GM21723 (cell line): Measurements from ENCODE around the gene TTLL6.

Experiments
- ATAC-seq: cut with Tn5 transposase; IDR thresholded peaks from one replicate; pipeline ENCODE4 v1.9.1; 2021; ENCODE audit warnings: mild to moderate bottlenecking, moderate library complexity; ENCODE audit not compliant: unreplicated experiment

The TTLL6 gene

GRCh38 chr17:48738803-48739526 is 78.1 kb downstream of the TTLL6 start:
- ATAC-seq: no peak

DNA sequence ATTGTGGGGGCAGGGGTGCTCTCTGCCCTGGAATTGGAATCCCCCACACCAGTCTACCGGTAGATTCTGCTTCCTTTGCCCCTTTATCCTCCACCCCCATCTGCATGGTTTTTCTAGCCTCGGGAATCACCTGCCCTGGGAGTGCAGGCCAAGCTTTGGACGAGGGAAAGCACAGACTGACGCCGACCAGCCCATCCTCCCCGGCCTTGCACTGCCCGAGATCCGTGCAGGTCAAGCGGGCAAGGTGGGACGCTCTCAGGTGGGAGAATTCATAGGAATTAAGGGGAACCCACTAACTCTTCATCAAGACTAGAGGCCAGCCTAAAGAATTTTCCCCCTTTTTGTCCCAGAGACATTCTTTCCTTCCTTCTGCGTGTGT is 78.6 kb downstream of the TTLL6 start:
- no peak for ATAC-seq

- ATAC-seq: no peak
These were observed 79.5 kb downstream of the TTLL6 start for GRCh38 chr17:48737330-48738043.

DNA sequence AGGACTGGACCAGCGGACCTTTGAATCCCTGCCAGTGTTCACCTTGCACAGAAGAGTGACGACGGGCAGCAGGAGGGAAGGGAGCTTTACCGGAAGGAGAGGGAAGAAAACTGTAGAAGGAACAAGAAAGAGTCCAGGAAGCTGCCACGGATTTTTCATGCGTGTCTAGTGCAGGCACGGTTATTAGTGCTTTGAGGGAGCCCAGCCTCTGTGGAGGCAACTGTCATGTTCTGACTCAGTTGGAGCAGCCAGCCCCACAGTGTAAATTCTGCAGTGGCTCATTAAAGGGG is 82.0 kb downstream of the TTLL6 start:
- ATAC-seq: no peak

DNA sequence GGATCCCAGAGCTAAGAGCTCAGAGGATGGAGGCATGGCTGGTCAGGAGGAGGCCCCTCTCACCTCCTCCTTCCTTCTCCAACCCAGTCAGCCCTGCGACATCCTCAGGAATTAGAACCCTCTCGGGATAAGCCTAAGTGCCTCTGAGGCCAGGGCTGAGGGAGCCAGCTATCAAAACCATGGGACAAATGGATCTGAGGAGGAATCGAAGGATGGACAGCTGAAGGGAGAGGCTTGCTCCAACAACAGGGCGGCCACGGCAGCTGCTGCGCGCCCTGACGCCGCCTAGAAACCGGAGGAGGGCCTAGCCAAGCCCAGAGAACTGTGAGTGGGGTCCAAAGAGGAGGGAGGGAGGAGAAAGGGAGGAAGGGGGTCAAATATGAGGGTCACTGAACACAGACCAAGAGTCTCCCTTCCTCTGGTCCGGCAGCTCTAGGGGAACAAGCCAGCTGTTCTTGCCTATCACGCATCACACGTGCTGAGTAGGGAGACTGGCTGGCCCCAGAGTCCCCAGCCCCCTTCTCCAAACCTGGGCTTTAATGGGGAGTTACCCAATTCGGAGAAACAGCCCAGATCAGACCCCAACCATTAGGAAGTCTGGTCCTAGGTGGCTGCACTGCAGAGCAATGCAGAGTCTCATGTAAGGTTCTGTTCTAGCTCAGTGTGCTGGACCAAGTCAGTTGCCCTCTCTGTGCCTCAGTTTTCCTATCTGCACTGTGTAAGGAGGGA is 82.5 kb downstream of the TTLL6 start:
- ATAC-seq: no peak

GRCh38 chr17:48733632-48734328 is 83.2 kb downstream of the TTLL6 start:
- ATAC-seq: no peak

DNA sequence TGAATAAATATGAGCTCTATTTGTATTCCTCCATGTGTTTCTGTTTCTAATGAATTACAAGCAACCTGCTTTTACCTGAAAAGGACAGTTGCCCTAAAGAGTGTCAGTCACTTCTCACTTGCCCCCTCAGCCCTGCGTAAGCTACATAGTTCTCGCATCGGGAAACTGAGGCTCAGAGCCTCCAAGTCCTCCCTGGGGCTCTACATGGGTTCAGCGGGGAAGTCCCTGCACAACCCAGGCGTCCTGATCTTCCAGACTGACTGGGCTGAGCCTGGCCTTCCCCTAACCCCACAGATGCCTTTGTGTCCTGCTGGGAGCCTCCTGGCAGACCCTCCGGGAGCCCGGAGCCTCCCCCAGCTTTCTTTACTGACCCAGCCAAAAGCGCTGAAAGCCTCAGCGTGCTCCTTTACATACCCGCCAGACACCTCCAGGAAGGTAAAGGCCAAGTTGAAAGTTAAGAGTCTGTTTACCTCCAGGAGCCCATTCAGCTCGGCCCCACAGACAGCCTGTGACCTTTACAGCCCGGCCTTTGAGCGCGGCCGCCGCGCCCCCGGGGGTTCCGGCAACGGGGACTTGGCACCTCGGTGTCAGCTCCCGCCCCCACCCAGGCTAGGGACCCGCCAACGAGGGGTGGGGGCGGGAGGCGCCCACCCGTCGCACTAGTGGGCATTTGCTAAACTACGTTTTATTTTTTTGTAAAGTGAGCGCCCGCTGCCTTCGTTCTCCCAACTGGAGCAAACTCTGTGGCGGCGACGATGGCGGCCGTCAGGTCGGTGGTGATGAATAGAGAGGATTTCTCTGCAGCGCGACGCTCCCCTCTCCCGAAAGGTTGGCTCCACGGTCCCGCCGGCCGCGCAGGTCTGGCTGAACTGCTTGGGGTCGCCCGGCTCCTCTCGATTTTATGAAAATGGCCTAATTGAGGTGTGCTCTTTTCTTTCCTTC is 84.1 kb downstream of the TTLL6 start:
- ATAC-seq: no peak

DNA sequence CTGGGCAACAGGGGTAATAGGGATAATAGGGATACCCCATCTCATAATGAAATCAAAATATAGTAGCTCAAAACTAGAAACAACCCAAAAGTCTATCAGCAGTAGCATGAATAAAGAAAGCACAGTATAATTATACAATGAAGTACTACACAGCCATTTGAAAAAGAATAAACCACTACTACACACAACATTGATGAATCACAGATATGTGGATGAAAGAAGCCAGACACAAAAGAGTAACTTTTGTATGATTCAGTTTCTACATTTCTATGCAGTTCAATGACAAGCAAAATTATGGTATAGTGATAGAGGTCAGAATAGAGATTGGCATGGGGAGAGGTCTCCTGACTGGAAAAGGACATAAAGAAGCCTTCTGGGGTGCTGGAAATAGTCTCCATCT is 85.7 kb downstream of the TTLL6 start:
- no peak for ATAC-seq

- ATAC-seq: no peak
These were observed 86.8 kb downstream of the TTLL6 start for GRCh38 chr17:48730240-48730550.

DNA sequence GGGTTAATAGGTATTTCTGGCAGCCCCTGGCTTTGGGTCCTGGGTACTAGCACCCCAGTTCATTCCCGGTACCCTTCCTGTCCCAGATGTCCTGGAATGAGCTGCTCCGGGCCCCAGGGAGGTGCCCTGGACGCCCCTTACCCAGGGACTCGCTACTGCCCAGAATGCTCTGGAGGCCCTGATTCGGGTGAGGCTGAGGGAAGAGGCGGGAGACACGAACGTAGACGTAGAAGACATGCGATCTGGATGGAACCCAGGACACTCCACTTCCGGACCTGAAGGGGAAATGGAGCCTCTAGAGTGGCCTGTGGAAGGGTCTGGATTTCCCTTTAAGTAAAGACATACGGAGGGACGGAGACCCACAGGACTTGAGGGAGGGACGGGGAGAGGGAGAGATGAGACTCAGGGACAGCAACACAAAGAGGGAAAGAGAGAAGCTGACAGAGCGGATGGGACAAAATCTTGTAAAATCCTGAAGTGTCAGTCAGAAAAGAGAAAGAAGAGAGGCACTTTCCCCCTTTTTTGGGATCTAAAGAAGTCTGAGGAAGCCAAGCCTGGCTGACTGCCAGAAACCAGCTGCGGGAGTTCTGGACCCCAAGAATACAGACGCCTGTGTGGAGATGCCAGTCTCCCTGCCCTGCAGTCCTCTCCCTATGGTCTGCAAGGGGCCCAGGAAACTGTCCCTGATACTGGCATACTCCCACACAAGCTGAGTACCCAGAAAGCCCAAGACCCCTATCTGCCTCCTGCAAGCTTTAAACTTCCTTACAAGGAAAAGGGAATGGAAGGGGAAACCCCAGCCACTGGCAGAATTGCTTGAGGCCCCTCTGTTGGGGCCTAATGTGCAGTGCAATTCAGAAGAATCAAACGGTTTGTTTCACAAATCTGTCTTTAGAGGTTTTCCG is 87.4 kb downstream of the TTLL6 start:
- no peak for ATAC-seq

DNA sequence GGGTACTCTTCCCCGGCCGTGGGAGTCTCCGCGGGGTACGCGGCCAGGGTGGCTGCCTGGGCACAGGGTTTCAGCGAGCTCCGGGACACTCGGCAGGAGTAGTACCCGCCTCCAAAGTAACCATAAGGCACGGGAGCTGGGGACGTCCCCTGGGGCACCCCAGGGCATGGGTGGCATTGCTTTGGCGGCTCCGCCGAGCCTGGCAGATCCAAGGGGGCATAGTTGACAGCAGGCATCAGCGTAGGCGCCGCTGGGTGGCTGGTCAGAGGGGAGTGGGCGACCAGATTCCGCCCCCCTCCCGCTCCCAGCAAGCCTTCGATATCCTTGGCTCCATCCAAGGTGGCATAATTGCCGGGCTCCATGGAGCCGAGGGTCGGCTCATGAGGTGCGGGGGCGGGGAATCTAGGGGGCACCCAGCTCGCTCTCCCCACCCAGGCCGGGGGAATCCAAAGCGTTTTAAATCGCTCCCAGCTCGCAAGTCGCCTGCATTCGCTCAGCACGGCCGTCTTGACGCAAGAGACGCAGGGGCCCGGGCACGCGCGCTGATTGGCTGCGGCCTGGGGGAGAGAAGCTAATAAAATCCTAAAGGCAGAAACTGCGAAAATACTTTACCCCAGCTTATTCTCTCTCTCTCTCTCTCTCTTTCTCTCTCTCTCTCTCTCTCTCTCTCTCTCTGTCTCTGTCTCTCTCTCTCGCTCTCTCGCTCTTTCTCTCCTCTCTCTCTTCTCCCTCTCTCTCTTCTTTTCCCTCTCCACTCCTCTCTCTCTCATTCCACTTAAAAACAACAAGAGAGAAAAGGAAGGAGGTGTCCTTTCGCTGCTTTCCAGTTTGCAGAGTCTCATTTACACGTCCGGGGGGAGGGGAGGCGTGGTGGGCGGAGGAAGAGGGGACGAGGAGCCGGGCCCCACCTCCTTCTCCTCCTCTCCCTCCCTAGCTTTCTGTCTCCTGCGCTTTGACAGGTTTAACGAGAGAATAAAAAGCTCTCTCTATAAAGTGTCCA is 88.5 kb downstream of the TTLL6 start, which contains the start of gene HOXB13:
Gene HOXB13, minus strand, starts transcription at position 519 of the 1,000 bp plus-strand sequence. Its CDS starts 157 bp downstream, at position 362.
- ATAC-seq: no peak

DNA sequence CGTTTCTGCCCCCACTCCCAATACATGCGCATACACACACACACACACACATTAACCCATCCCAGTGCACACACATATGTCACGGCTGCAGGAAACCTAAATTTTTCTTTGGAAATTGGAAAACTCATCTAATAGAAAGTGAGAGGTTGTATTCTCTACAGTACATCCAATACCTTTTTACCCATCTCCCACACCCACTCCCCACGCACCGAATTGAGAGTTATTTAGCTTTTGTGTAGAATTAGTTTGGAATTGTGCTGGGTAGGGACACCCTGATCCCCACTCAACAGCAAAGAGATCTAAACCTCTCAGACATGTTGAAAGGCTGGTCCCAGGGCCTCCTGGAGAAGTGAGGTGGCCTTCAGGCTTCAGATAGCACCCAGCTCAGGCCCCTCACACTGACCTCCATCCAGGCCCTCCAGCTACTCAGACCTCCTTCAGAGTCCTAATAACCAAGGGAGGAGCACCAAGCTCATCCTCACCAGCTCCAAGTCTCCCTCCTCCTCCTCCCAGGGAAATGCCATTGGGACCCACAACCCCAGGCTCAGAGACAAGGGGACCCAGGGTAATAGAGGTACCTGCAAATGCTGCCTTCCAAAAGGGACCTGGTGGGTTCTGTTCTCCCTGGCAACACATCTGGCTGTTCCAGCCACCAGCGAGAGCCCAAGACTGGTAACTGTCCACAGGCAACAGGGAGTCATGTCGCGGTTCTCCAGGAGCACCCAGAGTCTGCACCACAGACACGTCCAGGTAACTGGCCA is 89.4 kb downstream of the TTLL6 start:
- ATAC-seq: no peak

DNA sequence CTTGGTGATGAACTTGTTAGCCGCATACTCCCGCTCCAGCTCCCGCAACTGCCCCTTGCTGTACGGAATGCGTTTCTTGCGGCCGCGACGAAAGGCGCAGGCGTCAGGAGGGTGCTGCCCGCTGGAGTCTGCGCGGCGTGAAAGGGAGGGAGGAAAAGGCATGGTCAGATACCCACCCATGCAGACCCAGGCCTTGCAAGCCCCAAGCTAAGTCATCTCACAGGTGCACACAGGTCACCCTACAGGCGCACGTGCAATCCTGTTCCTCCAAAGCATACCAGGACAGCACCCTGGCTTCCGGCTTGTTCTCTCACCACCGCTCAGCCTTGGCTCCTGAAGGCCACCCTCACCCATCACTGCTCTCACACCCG is 90.1 kb downstream of the TTLL6 start:
- no peak for ATAC-seq

DNA sequence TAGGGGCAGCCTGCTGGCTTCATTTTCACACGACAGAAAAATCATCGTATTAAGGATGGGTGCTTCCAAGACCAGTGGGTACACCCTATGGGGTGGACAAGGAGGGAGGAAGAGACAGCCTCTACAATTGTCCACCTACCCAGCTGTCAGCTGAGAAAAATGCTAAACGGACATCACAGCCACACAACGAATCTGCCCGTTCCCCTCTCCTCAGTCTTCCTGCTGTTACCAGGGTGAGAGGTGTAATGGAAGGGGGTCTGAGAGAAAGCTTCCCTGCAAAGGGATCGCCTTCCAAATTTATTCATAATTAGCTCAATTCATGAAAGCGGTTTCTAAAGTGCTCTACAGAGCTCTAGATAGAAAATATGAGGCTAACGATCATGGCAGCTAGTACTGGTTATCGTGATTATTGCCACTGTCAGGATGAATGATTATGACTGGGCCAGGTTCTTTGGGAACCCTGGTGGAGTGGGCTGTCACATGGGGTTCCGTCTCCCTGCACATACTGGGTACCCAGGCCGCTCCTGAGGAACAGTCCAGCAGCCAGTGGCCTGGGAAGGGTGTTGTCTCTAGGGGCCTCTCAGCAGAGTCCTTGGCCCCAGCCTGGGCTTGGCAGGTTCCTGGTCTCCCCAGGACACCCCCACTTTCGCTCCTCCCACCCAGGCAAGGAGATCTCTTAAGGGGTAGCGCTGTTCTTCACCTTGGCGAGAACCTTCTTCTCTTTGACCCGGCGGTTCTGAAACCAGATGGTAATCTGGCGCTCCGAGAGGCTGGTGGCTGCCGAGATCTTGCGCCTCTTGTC is 90.7 kb downstream of the TTLL6 start:
- ATAC-seq: no peak

DNA sequence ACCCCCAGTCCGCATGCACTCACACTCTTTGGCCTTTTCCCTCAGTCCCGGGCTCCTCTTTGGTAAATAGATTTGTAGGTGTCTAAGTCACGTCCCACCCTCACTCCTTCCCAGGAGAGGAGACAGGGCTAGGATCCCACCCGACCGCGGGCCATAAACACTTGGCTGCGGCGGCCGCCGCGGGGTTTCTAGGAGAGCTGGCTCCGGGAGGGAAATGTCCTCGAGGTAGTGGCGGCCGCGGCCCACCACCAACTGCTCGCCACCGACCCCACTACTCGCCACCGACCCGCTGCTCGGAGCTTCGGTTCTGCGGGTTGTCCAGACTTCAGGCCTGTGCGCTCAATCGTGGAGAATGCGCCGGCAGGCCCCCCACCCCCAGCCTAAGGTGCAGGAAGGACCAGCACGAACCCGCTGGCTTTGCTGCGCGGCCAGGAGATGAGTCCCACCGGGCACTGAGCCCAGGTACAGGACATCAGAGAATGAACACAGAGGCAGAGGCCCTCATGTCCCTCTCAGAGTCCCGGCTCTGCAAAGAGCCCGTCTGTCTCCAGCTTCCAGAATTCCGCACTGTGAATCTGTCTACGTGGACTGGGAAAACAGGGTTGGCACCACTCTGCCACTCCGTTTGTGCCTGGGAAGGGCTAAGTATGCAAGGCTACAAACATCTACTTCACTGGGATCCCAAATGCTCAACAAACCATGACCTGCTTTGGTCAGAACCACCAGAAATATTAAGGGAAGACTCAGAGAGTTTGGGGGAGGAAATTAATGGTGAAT is 91.6 kb downstream of the TTLL6 start:
- ATAC-seq: no peak

DNA sequence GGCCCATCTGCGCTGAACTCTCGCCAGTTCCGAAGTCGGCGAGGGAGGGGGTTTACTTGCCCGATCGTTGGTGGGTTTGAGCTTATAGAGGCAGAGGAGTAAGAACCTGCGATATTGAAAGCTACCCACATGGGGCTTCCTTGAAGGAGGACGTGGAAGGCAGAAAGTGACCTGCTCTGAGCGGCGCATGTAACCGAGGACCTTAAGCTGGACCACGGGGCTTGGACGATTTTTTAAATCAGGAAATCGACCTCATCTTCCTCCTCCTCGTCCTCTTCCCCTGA is 92.1 kb downstream of the TTLL6 start:
- no peak for ATAC-seq
